A549 (cell line): ENCODE measurements around the gene MARCHF4. TPM values are rescaled to one million over a fixed set of nuclear protein-coding genes. Genes with fewer than 3 reads are reported as not detected.

ENCODE experiments used
- ATAC-seq, 2 experiments: fragments of 200-7000 bp in 1 of 2; fragments of >200 bp in 1 of 2; cut with Nextera tagmentation in 1 of 2; cut with Tn5 transposase in 1 of 2; 3 replicates each; pipeline versions ENCODE4 v1.8.0 to v1.9.1; 2018 to 2020; ENCODE audit warnings: mild to moderate bottlenecking in 1 of 2, moderate library complexity in 1 of 2
- CTCF ChIA-PET: fragments of 300-600 bp; sonication (Branson Sonifier 250); formaldehyde crosslinking; extraction: SDS; loops from one replicate; lab custom pipeline; 2021; ENCODE audit warnings: antibody characterized with exemption, inconsistent platforms; lab: Yijun Ruan, JAX
- POLR2A ChIA-PET: fragments of 350-600 bp; formaldehyde crosslinking; extraction: SDS; loops from one replicate; lab custom pipeline; 2021; ENCODE audit warnings: antibody characterized with exemption, inconsistent platforms; lab: Yijun Ruan, JAX
- DNase-seq, 2 experiments: peaks; one replicate each; pipeline versions ENCODE4 v3.0.0 to v3.0.0-alpha.2; 2011 to 2016; ENCODE audit warnings: low read depth in 1 of 2, low spot score in 1 of 2
- FAIRE-seq: peaks from 2 replicates; lab custom pipeline; 2011; peaks lifted over from hg19 to GRCh38; lab: Jason Lieb, UNC
- H3K27ac ChIP-seq, 2 experiments: fragments of >200 bp; sonication (Bioruptor Twin); formaldehyde crosslinking; 3 replicates each; pipeline ENCODE4 v1.5.1; 2016 to 2017
- H3K4me1 ChIP-seq: fragments of >200 bp; sonication (Bioruptor Twin); formaldehyde crosslinking; 3 replicates; pipeline ENCODE4 v1.6.1; 2016
- H3K4me2 ChIP-seq: fragments of >200 bp; sonication (Bioruptor Twin); formaldehyde crosslinking; 3 replicates; pipeline ENCODE4 v1.6.1; 2016
- H3K4me3 ChIP-seq: fragments of >200 bp; sonication (Bioruptor Twin); formaldehyde crosslinking; 3 replicates; pipeline ENCODE4 v1.5.1; 2016
- H3K9me3 ChIP-seq: fragments of >200 bp; sonication (Bioruptor Twin); formaldehyde crosslinking; 3 replicates; pipeline ENCODE4 v1.6.1; 2016
- BHLHE40 ChIP-seq: IDR thresholded peaks from 2 replicates; pipeline ENCODE4 v1.6.1; 2012; ENCODE audit warnings: low read depth, low read length, inconsistent platforms
- CBX8 ChIP-seq: fragments of 200-600 bp; sonication (generic); IDR thresholded peaks from 2 replicates; pipeline ENCODE4 v1.6.1; 2016
- CHD2 ChIP-seq: fragments of 150-350 bp; IDR thresholded peaks from 2 replicates; pipeline ENCODE4 v1.6.1; 2014; ENCODE audit warnings: low read length; ENCODE audit not compliant: partially characterized antibody
- CHD4 ChIP-seq: fragments of 200-600 bp; sonication (generic); IDR thresholded peaks from 2 replicates; pipeline ENCODE4 v1.6.1; 2016; ENCODE audit warnings: antibody characterized with exemption, mild to moderate bottlenecking, borderline replicate concordance
- FOSL2 ChIP-seq, 2 experiments: fragments of 450-650 bp in 1 of 2; fragments of >200 bp in 1 of 2; sonication (Bioruptor Twin) in 1 of 2; formaldehyde crosslinking; IDR thresholded peaks; 2 replicates each; pipeline versions ENCODE4 v1.5.0 to v1.6.1; 2016 to 2020; ENCODE audit warnings: mild to moderate bottlenecking in 1 of 2, moderate library complexity in 1 of 2
- HEYL ChIP-seq: fragments of 250-450 bp; sonication (Bioruptor Pico); IDR thresholded peaks from 2 replicates; pipeline ENCODE4 v1.8.0; 2021; ENCODE audit warnings: mild to moderate bottlenecking, moderate library complexity
- HOXA7 ChIP-seq: fragments of 250-450 bp; sonication (Bioruptor Pico); IDR thresholded peaks from 2 replicates; pipeline ENCODE4 v1.5.0; 2020; ENCODE audit warnings: mild to moderate bottlenecking, moderate library complexity
- HOXB5 ChIP-seq: fragments of 250-450 bp; sonication (Bioruptor Pico); IDR thresholded peaks from 2 replicates; pipeline ENCODE4 v1.5.0; 2020; ENCODE audit warnings: mild to moderate bottlenecking, moderate library complexity
- KDM5A ChIP-seq: fragments of 200-600 bp; sonication (generic); IDR thresholded peaks from 2 replicates; pipeline ENCODE4 v1.6.1; 2016; ENCODE audit warnings: antibody characterized with exemption, mild to moderate bottlenecking
- RCOR1 ChIP-seq: fragments of 150-350 bp; IDR thresholded peaks from 2 replicates; pipeline ENCODE4 v1.6.1; 2014; ENCODE audit warnings: antibody characterized with exemption, low read length, low read depth
- RFX5 ChIP-seq: fragments of 450-650 bp; IDR thresholded peaks from 2 replicates; pipeline ENCODE4 v1.7.1; 2014; ENCODE audit warnings: antibody characterized with exemption, mild to moderate bottlenecking, moderate library complexity
- RNF2 ChIP-seq: fragments of 200-600 bp; sonication (generic); IDR thresholded peaks from 2 replicates; pipeline ENCODE4 v1.6.1; 2016; ENCODE audit warnings: low read depth, mild to moderate bottlenecking, antibody characterized with exemption, moderate library complexity, borderline replicate concordance
- WGBS: methylation state at CpG from one replicate; pipeline ENCODE4 v1.1.6; 2017; ENCODE audit errors: missing lambda C conversion rate; 5-methylcytosine and 5-hydroxymethylcytosine counted together
- polyA plus RNA-seq, 4 experiments: library from polyadenylated mRNA; depleted of rRNA in 3 of 4; stranded (reverse); fragments of >200 nt; fragmentation: RNase III in 1 of 4; extraction: RNeasy Plus Mini Kit Qiagen cat#74134 plus additional on column Dnase treatment in 1 of 4; gene quantifications; 2 replicates in 3 of 4; 3 replicates in 1 of 4; pipeline ENCODE4 v1.2.3, GENCODE V29; 2011 to 2017
- TF ChIP-seq, protein P1 (sequence below): fragments of >200 bp; sonication (Bioruptor Twin); formaldehyde crosslinking; IDR thresholded peaks from 3 replicates; pipeline ENCODE4 v1.5.1; 2016
- TF ChIP-seq, protein P2 (sequence below): fragments of >200 bp; sonication (Bioruptor Twin); formaldehyde crosslinking; IDR thresholded peaks from 3 replicates; pipeline ENCODE4 v1.6.1; 2016
- TF ChIP-seq, protein P3 (sequence below): IDR thresholded peaks from 2 replicates; pipeline ENCODE4 v1.6.1; 2012
- TF ChIP-seq, protein P4 (sequence below): fragments of 250-450 bp; sonication (Bioruptor Pico); IDR thresholded peaks from 2 replicates; pipeline ENCODE4 v1.5.0; 2021; ENCODE audit warnings: mild to moderate bottlenecking, moderate library complexity, borderline replicate concordance

MARCHF4 gene
- polyA plus RNA-seq, 2 of the 4 experiments (the other 2 are of a cell fraction): 1.7 to 9.1 TPM

DNA sequence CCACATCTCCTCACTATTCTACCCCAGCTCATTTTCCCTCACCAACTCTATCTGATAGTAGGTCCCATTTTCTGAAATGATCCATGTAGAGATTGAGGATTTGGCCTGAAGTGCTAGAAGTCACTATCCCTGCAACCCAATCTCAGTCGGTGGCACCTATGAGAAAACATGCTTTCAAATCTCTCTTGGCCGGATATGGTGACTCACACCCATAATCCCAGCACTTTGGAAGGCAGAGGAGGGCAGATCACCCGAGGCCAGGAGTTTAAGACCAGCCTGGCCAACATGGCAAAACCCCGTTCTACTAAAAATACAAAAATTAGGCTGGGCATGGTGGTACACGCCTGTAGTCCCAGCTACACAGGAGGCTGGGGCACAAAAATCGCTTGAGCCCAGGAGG lies 19.1 kb upstream of the MARCHF4 start:
- 56% methylated on average over 6 of the region's 6 CpGs for WGBS
- TF ChIP-seq CBX8 (no peak), HOXB5 (CRISPR knock-in tag) (no peak), HEYL (no peak), FOSL2 (IDR thresholded peaks at IDR 0.05) (no peak), FOSL2 (CRISPR knock-in tag; IDR thresholded peaks at IDR 0.05) (no peak), RFX5 (no peak), CHD4 (no peak), RNF2 (no peak), CHD2 (no peak), RCOR1 (no peak), HOXA7 (no peak)
- TF ChIP-seq, protein P1, sequence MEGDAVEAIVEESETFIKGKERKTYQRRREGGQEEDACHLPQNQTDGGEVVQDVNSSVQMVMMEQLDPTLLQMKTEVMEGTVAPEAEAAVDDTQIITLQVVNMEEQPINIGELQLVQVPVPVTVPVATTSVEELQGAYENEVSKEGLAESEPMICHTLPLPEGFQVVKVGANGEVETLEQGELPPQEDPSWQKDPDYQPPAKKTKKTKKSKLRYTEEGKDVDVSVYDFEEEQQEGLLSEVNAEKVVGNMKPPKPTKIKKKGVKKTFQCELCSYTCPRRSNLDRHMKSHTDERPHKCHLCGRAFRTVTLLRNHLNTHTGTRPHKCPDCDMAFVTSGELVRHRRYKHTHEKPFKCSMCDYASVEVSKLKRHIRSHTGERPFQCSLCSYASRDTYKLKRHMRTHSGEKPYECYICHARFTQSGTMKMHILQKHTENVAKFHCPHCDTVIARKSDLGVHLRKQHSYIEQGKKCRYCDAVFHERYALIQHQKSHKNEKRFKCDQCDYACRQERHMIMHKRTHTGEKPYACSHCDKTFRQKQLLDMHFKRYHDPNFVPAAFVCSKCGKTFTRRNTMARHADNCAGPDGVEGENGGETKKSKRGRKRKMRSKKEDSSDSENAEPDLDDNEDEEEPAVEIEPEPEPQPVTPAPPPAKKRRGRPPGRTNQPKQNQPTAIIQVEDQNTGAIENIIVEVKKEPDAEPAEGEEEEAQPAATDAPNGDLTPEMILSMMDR: no peak
- TF ChIP-seq, protein P2, sequence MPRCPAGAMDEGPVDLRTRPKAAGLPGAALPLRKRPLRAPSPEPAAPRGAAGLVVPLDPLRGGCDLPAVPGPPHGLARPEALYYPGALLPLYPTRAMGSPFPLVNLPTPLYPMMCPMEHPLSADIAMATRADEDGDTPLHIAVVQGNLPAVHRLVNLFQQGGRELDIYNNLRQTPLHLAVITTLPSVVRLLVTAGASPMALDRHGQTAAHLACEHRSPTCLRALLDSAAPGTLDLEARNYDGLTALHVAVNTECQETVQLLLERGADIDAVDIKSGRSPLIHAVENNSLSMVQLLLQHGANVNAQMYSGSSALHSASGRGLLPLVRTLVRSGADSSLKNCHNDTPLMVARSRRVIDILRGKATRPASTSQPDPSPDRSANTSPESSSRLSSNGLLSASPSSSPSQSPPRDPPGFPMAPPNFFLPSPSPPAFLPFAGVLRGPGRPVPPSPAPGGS: no peak
- no peak for FAIRE-seq
- no peak overlapping the region for H3K4me3 ChIP-seq
- CTCF ChIA-PET: interaction anchor here (1.7 kb wide), 1 partner anchor 13 kb away, joined by 8 read pairs; no protein-coding TSS in a partner anchor
- 0 out of 6 replicates have a peak overlapping the region, but pooled peaks of 1 of the 2 experiments have one; percentile 33 for H3K27ac ChIP-seq
- no peaks in the 10 kb centered on the region for H3K9me3 ChIP-seq
- no peak for ATAC-seq
- POLR2A ChIA-PET: no interaction called here
- 0 out of 3 replicates have a peak, but pooled peaks cover 4% of the 10 kb centered on the region for H3K4me1 ChIP-seq
- H3K4me2 ChIP-seq: 0 out of 3 replicates have a peak overlapping the region, but pooled peaks have one; percentile 12
- no peak for DNase-seq

DNA sequence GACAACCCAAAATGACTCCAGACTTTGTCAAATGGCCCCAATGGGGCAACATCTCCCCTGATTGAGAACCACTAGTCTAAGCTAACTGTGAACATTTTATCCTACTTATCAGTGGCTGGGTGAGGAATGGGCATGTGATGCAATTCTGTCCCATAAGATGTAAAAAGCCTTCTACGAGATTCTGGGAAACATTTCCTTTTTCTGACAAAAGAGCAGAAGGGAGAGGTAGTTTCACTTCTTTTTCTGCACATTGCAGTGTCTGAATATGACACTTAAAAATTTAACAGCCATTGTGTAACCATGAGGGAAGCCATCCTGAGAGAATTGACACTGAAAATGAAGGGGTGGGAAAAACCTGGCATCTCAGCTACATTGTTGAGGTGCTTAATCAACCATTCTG lies 17.3 kb upstream of the MARCHF4 start:
- Histone ChIP-seq H3K27ac (no peak overlapping the region), H3K4me1 (peaks cover 4% of the 10 kb centered on the region; the same call in 1 of the 3 replicates), H3K9me3 (no peaks in the 10 kb centered on the region), H3K4me2 (no peak overlapping the region), H3K4me3 (no peak overlapping the region)
- ChIA-PET CTCF (interaction anchor here (0.9 to 1.5 kb wide), 3 partner anchors 10 to 14 kb away, joined by 4 read pairs; no protein-coding TSS in a partner anchor), POLR2A (no interaction called here)
- ATAC-seq (no peak), DNase-seq (no peak), FAIRE-seq (no peak)
- TF ChIP-seq, protein P3, sequence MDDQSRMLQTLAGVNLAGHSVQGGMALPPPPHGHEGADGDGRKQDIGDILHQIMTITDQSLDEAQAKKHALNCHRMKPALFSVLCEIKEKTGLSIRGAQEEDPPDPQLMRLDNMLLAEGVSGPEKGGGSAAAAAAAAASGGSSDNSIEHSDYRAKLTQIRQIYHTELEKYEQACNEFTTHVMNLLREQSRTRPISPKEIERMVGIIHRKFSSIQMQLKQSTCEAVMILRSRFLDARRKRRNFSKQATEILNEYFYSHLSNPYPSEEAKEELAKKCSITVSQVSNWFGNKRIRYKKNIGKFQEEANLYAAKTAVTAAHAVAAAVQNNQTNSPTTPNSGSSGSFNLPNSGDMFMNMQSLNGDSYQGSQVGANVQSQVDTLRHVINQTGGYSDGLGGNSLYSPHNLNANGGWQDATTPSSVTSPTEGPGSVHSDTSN: no peak
- TF ChIP-seq, protein P4, sequence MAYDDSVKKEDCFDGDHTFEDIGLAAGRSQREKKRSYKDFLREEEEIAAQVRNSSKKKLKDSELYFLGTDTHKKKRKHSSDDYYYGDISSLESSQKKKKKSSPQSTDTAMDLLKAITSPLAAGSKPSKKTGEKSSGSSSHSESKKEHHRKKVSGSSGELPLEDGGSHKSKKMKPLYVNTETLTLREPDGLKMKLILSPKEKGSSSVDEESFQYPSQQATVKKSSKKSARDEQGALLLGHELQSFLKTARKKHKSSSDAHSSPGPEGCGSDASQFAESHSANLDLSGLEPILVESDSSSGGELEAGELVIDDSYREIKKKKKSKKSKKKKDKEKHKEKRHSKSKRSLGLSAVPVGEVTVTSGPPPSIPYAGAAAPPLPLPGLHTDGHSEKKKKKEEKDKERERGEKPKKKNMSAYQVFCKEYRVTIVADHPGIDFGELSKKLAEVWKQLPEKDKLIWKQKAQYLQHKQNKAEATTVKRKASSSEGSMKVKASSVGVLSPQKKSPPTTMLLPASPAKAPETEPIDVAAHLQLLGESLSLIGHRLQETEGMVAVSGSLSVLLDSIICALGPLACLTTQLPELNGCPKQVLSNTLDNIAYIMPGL (CRISPR knock-in tag): no peak
- TF ChIP-seq BHLHE40 (no peak), KDM5A (no peak)
- 77% methylated on average over 1 of the region's 1 CpG for WGBS
